AG09319 (cell line): ENCODE measurements around the gene AMIGO3.

Experiments
- DNase-seq: peaks from one replicate; pipeline ENCODE4 v3.0.0-alpha.2; 2010; ENCODE audit warnings: low read depth; ENCODE audit errors: extremely low read depth
- CTCF ChIP-seq: IDR thresholded peaks from 2 replicates; pipeline ENCODE4 v1.5.1; 2011; ENCODE audit warnings: low read depth, mild to moderate bottlenecking, inconsistent platforms, low read length, moderate library complexity

The AMIGO3 gene

GRCh38 chr3:49733551-49733950 lies 14.1 kb upstream of the AMIGO3 start:
- DNase-seq: no peak
- TF ChIP-seq CTCF: no peak

- no peak for TF ChIP-seq CTCF
- DNase-seq: no peak
Observed at GRCh38 chr3:49732597-49732996, 13.1 kb upstream of the AMIGO3 start.

- TF ChIP-seq CTCF: no peak
- no peak for DNase-seq
Observed at GRCh38 chr3:49729966-49730609, 10.6 kb upstream of the AMIGO3 start.

- DNase-seq: no peak
- TF ChIP-seq CTCF: no peak
Observed at GRCh38 chr3:49727924-49728361, 8.5 kb upstream of the AMIGO3 start.

- no peak for DNase-seq
- no peak for TF ChIP-seq CTCF
Observed at GRCh38 chr3:49727154-49727923, 7.9 kb upstream of the AMIGO3 start.

GRCh38 chr3:49725906-49726681 lies 6.6 kb upstream of the AMIGO3 start:
- TF ChIP-seq CTCF: no peak
- DNase-seq: no peak

- DNase-seq: no peak
- TF ChIP-seq CTCF: no peak
Observed at GRCh38 chr3:49724586-49724985, 5.1 kb upstream of the AMIGO3 start.
